HG02763 (cell line): Measurements from ENCODE around the gene ANKRD65.
"Not testable (repeated sequence)": the region's sequence is repeated elsewhere in the genome, so short reads cannot be mapped to it uniquely, and the experiment has no call there.

Experiments
- ATAC-seq: cut with Tn5 transposase; IDR thresholded peaks from one replicate; pipeline ENCODE4 v1.9.1; 2021; ENCODE audit warnings: mild to moderate bottlenecking, moderate library complexity; ENCODE audit not compliant: unreplicated experiment

ANKRD65 gene

DNA sequence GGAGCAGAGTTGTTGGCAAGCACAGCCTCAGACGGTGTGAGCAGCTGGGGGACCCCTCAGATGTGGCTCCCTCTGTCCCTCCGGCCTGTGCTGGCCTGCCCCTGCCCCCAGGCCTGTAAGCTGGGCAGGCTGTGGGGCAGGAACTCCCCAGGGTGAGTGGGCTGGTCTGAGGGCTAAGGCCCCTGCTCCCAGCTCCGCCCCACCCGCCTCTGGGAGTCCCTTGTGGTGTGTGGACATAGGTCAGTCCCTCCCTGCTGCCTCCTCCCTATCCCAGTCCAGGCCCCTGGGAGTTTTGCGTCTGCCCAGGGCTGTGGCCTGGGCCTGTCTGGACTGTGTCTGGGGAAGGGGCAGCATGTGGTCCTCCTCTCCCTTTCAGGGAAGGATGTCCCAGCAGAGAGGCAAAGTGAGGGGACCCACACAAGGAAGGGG lies 10.8 kb upstream of the ANKRD65 start:
- no peak for ATAC-seq

DNA sequence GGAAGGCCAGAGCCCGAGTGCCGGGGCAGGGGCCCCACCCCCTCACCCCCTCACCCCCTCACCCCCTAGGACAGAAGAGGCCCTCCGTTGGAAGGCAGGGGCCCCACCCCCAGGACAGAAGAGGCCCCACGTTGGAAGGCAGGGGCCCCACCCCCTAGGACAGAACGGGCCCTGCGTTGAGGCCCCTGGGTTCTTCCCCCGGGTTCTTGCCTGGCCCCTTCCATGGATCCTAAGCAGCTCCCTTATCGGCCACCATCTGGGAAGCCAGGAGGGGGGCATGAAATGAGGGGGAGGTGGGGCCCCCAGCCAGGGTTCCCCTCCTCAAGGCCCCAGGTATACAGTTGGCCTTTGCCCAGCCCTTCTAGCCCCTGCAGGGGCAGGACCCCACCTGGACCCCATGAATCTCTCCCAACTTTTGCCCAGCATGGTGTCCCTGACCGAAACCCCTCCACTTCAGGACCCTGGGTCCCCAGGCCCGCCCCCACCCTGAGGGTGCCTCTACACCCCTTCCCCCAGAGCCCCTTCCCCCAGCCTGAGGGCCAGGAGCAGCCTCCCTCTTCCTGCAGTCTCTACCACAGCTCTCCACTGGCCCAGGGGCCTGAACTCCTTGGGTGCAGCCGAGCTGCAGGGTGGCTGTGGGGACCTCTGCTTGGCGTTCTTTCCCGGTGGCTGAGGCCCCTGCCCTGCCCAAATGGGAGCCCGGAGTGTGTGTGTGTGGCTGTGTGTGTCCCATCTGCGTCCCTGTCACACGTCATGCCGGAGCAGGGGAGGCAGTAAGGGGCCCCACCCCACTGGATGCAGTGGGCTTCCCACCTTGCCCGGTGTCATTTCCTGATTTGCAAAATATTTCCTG lies 10.1 kb upstream of the ANKRD65 start:
- ATAC-seq, result no peak

DNA sequence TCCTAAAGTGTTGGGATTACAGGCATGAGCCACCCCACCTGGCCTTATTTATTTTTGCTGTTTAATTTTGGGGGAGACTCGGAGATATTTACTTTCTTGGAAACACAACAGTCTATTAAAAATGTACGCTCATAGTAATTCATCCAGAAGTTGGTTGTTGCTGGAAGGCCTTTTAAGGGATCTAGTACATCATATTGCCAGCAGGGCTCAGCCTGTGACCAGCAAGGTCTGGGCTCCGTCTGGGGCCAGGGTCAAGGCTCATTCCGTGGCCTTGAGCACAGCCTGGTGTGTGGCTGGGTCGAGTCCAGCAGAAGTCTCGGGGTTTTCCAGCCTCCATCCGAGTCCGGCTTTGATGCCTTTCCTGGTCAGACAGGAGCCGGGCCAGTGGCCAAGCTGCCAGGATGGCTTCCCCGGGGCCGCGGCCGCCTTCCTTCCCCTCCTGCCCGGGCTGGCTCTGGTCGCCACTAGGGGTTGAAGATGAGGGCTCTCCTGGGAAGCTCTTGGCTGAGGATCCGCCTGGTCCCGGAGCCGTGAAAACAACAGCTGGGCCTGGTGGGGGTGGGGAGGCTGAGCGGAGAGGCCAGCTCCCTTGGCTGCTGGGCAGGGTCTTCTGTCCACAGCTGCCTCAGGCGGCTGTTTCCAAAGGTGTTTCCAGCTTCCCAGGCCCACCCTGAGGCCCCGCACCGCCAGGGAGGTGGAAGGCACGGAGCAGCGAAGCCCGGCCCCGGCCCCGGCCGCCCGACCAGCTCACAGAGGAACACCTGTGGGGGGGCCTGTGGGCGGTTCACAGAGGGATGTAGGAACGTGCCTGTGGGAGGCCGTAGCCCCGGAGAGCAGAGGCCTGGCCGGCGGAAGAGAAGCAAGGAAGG lies 9.3 kb upstream of the ANKRD65 start:
- ATAC-seq, result no peak

DNA sequence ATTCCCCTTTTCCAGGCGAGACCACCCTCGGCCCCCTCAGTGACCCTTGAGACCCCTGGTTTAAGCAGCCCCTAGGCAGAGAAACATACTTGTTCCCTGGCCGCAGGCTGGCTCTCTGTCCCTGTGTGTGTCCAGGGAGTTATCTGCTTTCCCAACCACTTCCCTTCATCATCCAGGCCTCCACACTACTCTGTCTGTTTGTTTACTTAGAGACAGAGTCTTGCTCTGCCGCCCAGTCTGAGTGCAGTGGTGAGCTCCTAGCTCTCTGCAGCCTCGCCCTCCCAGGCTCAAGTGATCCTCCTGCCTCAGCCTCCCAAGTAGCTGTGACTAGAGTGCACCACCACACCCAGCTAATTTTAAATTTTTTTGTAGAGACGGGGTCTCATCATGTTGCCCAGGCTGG lies 8.6 kb upstream of the ANKRD65 start:
- no peak for ATAC-seq

DNA sequence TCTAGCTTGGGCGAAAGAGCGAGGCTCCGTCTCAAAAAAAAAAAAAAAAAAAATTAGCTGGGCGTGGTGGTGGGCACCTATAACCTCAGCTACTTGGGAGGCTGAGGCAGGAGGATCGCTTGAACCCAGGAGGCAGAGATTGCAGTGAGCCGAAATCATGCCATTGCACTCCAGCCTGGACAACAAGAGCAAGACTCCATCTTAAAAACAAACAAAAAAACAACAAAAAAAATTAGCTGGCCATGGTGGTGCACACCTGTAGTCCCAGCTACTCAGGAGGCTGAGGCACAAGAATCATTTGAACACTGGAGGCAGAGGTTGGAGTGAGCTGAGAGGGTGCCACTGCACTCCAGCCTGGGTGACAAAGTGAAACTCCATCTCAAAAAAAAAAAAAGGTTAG lies 7.9 kb upstream of the ANKRD65 start:
- ATAC-seq, result not testable (repeated sequence)

DNA sequence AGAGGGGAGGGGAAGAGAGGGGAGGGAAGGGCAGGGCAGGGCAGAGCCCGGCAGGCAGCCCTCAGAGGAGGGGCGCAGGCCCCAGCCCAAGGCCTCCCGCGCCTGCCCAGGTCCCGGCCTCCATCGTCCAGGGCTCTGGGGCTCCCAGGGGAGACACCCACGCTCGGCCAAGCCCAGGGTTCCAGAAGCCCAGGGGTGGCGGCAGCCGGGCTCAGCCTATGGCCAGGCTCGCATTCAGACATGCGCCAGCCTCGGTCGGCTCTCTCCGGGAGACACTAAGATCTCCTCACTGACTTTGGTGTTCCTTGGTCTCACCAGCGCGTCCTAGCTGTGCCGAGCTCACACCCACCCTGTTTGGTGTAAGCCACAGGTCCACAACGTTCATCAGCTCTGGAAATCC lies 7.1 kb upstream of the ANKRD65 start:
- no peak for ATAC-seq

DNA sequence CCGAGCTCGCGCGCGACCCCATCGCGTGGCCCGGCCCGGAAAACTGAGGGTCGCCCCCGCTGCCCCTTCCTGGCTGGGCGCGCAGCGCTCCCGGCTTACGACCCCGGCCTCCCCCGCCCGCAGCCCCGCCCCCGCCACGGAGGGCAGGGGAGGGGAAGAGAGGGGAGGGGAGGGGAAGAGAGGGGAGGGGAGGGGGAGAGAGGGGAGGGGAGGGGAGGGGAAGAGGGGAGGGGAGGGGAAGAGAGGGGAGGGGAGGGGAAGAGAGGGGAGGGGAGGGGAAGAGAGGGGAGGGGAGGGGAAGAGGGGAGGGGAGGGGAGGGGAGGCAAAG lies 6.7 kb upstream of the ANKRD65 start:
- ATAC-seq, result no peak

DNA sequence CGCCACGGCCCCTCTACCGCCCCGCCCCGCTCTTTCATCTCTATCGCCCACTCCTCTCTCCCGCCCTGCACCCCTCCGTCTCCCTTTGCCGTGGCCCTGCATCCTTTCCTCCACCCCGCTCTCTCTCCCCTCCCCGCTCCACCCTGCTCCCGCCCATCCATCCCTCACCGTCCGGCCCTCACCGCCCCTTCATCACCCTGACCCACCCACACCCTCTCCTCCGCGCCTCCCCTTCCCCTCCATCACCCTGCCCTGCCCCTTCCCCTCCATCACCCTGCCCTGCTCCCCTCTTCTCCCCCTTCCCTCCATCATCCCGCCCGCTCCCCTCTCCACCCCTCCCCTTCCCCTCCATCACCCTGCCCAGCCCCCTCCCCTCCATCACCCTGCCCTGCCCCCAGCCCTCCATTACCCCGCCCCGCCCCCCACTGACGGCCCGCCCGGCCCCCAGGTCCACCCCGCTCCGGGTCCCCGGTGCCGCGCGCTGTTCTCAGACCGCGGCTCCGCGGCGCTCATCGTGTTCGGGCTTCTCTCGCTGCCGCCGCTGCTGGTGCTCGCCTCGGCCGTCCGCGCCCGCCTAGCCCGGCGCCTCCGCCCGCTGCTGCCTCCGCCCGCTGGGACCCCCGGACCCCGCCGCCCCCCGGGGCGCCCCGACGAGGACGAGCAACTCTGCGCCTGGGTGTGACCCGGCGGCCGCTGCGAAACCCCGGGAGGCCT lies 6.2 kb upstream of the ANKRD65 start:
- ATAC-seq, result no peak

DNA sequence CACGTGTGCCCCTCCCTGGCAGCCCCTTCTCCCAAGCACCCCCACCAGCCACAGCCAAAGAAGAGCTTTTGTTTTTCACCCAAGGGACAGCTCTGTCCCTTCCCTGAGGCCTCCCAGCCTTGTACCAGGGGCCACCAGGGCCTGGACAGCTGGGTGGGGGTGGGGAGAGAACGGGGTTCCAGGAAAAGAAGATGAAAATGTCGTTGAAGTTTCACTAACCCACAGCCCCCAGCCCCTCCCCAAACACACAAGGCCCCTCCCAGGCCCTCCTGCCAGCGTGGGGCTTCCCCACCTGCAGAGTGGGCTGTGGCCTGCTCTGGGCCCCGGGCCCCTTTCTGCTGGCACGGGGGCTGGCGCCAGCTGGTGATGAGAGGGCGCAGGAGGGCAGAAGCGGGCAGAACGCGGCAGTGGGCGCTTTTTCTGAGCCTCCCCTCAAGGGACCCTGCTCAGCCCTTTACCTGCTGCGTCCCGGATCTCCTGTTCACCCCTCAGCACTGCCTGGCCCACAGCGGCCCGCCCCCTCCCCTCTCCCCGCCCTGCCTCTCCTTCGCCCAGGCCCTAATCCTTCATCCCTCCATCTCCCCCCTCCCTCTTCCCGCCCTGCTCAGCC lies 5.5 kb upstream of the ANKRD65 start:
- no peak for ATAC-seq

DNA sequence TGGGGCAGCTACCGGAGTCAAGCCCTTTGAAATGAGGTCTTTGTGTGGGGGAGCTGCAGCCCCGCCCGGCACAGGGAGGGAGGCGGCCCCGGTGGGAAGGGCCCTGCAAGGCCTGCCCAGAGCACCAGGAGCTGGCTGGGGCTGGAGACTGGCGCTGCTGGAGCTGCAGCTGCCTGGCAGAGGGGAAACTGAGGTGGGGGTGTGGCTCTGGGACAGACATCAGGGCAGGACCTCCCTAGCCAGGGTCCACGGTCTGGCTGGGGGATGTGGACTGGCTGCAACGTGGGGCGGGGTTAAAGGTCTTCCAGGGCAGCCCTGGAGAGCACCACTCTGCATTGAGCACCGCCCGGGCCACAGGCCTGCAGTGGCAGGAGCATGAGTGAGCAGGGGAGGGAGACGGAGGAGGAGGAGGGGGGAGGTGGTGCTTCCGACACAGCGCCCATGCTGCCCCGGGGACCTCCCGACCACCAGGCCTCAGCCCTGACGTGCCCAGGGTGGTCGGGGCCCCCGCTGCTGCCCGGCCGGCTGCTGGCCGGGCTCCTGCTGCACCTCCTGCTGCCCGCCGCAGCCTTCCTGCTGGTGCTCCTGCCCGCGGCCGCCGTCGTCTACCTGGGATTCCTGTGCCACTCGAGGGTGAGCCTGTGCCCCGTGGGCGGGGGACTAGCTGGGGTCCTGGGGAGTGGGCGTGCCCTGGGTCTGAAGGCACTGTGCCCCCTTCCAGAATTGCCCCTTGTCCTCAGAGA lies 4.8 kb upstream of the ANKRD65 start:
- no peak for ATAC-seq

DNA sequence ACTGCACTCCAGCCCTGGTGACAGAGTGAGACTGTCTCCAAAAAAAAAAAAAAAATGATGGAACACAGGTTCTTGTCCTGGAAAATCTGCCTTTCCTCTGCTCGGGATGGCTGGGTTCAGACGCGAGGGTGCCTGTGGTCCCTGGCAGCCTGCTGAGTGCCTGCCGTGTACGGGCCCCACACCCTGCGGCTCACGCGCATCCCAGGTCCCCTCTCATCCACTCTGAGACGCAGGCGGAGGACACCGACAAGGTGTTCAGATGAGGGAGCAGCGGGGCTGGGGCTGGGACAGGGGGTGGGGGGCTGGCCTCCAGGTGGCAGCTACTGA lies 4.3 kb upstream of the ANKRD65 start:
- ATAC-seq, result no peak

DNA sequence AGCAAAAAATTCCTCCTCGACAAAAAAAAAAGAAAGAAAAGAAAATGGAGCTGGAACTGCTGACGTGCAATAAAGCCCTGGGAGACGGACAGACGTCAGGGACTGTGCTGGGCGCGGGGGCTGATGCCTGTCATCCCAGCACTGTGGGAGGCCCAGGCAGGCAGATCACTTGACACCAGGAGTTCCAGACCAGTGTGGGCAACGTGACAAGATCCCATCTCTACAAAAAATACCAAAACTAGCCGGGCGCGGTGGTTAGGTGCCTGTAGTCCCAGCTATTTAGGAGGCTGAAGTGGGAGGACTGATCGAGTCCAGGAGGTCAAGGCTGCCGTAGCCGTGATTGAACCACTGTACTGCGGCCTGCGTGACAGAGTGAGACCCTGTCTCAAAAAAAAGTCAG lies 3.6 kb upstream of the ANKRD65 start:
- no peak for ATAC-seq

DNA sequence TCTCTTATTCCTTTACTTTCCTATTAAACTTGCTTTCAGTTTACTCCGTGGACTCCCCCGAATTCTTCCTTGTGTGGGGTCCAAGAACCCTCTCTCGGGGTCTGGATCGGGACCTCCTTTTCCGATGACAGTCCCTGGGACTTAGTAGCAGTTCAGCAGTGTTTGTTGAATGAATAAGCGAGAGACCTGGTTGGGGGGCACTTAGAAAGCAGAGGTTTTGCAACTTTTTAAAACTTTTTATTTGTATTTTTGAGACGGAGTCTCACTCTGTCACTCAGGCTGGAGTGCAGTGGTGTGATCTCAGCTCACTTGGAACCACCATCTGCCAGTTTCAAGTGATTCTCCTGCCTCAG lies 2.1 kb upstream of the ANKRD65 start:
- no peak for ATAC-seq

DNA sequence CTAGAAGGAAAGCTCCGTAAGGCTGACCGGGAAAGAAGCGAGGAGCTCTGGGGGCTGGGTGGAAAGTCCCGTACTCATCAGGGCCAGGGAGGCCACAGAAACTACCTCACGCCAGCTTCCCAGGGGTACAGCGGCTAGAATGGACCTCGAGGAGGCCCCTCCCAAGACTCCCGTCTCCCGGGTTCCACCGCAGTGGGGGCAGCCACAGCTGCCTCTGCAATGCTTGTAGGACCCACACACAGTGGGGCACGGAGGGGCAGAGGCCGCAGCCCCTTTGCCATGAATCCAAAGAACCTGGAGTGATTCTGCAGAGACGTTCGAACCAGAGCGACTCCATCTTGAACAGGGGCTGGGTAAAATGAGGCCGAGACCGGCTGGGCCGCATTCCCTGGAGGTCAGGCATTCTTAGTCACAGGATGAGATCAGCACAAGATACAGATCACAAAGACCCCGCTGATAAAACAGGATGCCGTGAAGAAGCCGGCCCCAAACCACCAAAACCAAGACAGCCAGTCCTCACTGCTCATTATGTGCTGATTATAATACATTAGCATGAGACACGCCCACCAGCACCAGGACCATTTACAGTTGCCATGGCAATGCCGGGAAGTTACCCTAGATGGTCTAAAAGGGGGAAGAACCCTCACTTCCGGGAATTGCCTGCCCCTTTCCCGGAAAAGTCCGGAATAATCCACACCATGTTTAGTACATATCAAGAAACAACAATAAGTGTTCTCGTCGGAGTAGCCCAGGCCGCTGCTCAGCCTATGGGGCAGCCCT lies 1.6 kb upstream of the ANKRD65 start:
- ATAC-seq, result no peak

DNA sequence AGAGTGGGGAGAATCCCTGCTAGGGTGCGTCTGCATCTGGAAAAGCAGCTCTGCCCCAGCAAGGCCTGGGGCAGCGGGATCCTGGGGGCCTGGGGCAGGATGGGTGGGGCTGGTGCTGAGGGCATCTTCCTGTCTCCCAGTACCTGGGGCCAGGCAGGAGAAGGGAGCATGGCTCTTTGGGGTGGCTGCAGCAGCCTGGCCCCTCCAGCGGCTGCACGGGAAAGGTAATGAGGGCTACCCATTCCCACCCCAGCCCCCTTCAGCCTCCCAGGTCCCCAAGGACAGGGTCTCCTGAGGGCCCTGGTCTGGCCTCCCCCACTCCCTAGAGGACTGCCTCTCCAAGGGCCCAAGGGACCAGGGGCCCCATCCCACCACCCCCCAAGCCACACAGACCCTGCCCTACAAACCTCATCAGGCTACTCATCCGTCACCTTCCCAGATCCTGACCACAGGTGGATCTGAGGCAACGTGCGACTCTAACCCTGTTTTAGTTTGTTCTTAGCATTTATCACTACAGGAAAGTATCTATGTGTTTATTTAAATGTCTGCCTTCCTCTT lies 910 bp upstream of the ANKRD65 start:
- no peak for ATAC-seq

DNA sequence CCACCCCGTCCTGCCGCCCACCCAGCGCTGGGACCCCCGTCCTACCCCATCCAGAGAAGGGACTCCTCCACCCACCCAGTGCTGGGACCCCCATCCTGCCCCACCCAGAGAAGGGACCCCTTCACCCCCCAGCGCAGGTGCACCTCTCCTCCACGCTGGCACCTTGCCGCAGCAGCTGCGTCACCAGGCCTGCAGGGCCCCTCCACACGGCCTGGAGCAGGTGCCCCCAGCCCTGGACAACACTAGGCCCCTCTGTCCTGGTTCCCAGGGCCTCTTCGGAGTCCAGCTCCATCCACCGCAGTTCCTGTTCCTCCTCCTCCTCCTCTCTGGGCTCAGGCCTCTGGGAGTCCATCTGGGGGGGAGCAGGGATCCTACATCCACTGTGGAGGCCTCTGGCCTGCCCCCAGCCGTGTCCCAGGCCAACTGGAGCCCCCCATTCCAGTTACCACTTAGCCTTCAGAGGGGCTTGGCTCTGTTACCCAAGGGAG lies 378 bp downstream of the ANKRD65 start:
- no peak for ATAC-seq

DNA sequence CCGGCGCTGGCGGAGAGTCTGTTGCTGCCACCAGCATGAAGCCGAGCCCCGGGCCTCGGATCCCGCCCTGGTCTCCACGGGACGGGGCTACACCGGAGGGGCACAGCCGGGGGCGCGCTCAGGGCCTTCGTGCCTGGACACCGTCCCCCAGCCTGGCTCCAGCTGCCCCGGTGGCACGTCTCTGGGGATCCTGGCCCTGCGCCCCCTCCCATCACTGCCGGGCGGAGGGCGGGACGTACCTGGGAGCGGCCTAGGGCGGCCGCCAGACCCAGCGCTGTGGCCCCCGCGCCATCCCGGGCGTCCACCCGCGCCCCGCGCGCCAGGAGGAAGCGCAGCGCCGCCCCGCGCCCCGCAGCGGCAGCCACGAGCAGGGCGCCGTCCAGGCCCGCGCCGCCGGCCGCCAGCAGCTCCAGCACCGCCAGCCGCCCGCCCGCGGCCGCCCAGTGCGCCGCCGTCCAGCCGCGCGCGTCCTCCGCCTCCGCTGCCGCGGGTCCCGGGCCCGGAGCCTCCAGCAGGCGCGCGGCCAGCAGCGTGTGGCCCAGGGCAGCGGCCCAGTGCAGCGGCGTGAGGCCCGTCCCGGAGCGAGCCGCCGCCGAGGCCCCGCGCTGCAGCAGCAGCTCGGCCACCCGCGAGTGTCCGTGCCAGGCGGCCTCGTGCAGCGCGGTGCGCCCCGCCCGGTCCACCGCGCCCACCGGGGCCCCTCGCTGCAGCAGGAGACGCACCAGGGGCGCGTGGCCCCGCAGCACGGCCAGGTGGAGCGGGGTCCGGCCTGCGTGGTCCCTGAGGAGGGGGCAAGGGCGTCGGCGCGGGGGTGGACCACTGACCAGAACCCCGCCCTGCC lies 1.0 kb downstream of the ANKRD65 start:
- ATAC-seq, result no peak

DNA sequence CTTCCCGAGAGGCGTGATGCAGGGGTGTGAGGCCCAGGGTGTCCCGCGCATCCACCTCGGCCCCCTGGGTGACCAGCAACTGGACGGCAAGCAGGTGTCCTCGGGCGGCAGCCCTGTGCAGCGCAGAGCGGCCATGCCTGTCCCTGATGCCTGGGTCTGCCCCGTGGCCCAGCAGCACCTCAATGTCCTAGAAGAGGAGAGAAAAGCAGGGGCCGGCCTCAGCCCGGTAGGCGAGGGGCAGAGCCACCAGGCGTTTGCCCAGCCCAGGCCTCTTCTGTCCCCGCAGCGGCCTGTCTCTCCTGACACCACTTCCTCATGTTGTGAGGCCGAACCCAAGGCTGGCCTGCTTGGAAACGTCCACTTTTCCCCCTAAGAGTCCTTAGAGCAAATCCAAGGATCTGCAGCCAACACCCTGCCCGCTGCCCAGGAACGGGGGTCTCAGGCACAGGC lies 1.7 kb downstream of the ANKRD65 start:
- ATAC-seq, result no peak
